ENCODE results near the gene RGS3. TPM values are rescaled to one million over a fixed set of nuclear protein-coding genes. Genes with fewer than 3 reads are reported as not detected.
A peak's percentile ranks its signal among the peaks of the same experiment; 100 is the strongest.

RGS3 gene
- total and polyA plus RNA-seq, 11 donors, result 93.4 to 214 (median 134) TPM

GRCh38 chr9:113528088-113528487, 64.6 kb downstream of the RGS3 start:
- DNase-seq, result peak in 1 of 5 donors; percentile 60
- intact Hi-C loops (cut with DNase I), result loop anchor here in 3 of 10 donors (5.0 to 10.0 kb wide), 2 partner anchors 39 to 47 kb away; no protein-coding TSS in a partner anchor
- WGBS, 4 donors, result 72 to 79% (median 76%) methylated on average over 6 of the region's 6 CpGs
- H3K27ac ChIP-seq, result peak overlapping the region in 8 of 12 donors; percentile 27 to 86 (median 82)
- H3K27me3 ChIP-seq, result no peaks in the 10 kb centered on the region
- TF ChIP-seq CTCF (IDR thresholded peaks at IDR 0.05) (no peak), POLR2A (IDR thresholded peaks at IDR 0.05) (no peak)
- H3K9me3 ChIP-seq, result no peaks in the 10 kb centered on the region
- ATAC-seq, result peak in 3 of 4 donors; percentile 23 to 55 (median 44)
- H3K36me3 ChIP-seq, result peaks cover 0 to 92% (median 58%) of the 10 kb centered on the region in 9 donors
- H3K4me1 ChIP-seq, result peaks cover 13 to 74% (median 51%) of the 10 kb centered on the region in 12 donors
- no peak overlapping the region for H3K4me3 ChIP-seq

GRCh38 chr9:113528811-113529210, 65.3 kb downstream of the RGS3 start:
- peaks cover 0 to 92% (median 57%) of the 10 kb centered on the region in 9 donors for H3K36me3 ChIP-seq
- DNase-seq, result no peak
- intact Hi-C loops (cut with DNase I), result loop anchor here in 3 of 10 donors (5.0 to 10.0 kb wide), 2 partner anchors 38 to 46 kb away; no protein-coding TSS in a partner anchor

GRCh38 chr9:113529336-113530009, 65.9 kb downstream of the RGS3 start:
- no peak for TF ChIP-seq POLR2A (IDR thresholded peaks at IDR 0.05)
- no peak for TF ChIP-seq CTCF (IDR thresholded peaks at IDR 0.05)
- Histone ChIP-seq H3K27ac (peak overlapping the region in 1 of 12 donors; percentile 4), H3K4me3 (no peak overlapping the region), H3K9me3 (no peaks in the 10 kb centered on the region), H3K36me3 (peaks cover 0 to 92% (median 57%) of the 10 kb centered on the region in 9 donors), H3K27me3 (no peaks in the 10 kb centered on the region), H3K4me1 (peaks cover 4 to 70% (median 42%) of the 10 kb centered on the region in 12 donors)
- intact Hi-C loops (cut with DNase I), result loop anchor here in 4 of 10 donors (5.0 to 10.0 kb wide), 4 partner anchors 38 to 53 kb away; no protein-coding TSS in a partner anchor
- DNase-seq, result no peak
- 84 to 90% (median 89%) methylated on average over 7 of the region's 7 CpGs for WGBS, 4 donors
- no peak for ATAC-seq

More at GRCh38 chr9:113528811-113529210, 65.3 kb downstream of the RGS3 start:
- no peak for TF ChIP-seq CTCF (IDR thresholded peaks at IDR 0.05)
- TF ChIP-seq POLR2A (IDR thresholded peaks at IDR 0.05), result no peak
- H3K27ac ChIP-seq, result peak overlapping the region in 3 of 12 donors; percentile 82 to 86 (median 83)
- 90 to 100% (median 95%) methylated on average over 2 of the region's 2 CpGs for WGBS, 4 donors
- no peak overlapping the region for H3K4me3 ChIP-seq
- H3K4me1 ChIP-seq, result peaks cover 8 to 74% (median 48%) of the 10 kb centered on the region in 12 donors
- ATAC-seq, result no peak
- H3K9me3 ChIP-seq, result no peaks in the 10 kb centered on the region
- H3K27me3 ChIP-seq, result no peaks in the 10 kb centered on the region

GRCh38 chr9:113530022-113530635, 66.6 kb downstream of the RGS3 start:
- no peaks in the 10 kb centered on the region for H3K27me3 ChIP-seq
- TF ChIP-seq CTCF (IDR thresholded peaks at IDR 0.05), result no peak
- no peak for TF ChIP-seq POLR2A (IDR thresholded peaks at IDR 0.05)
- intact Hi-C loops (cut with DNase I), result loop anchor here in 1 of 10 donors (5.0 kb wide), 2 partner anchors 48 to 52 kb away; no protein-coding TSS in a partner anchor
- no peak overlapping the region for H3K4me3 ChIP-seq
- peaks cover 0 to 65% (median 38%) of the 10 kb centered on the region in 12 donors for H3K4me1 ChIP-seq
- no peak for DNase-seq
- no peaks in the 10 kb centered on the region for H3K9me3 ChIP-seq
- peak overlapping the region in 1 of 12 donors; percentile 4 for H3K27ac ChIP-seq
- peaks cover 0 to 91% (median 57%) of the 10 kb centered on the region in 9 donors for H3K36me3 ChIP-seq
- ATAC-seq, result no peak
- 71 to 81% (median 78%) methylated on average over 4 of the region's 4 CpGs for WGBS, 4 donors
